Esophagus muscularis mucosa (tissue), 4 donors: ENCODE results near the gene TTN. TPM values are rescaled to one million over a fixed set of nuclear protein-coding genes. Genes with fewer than 3 reads are reported as not detected.

Source experiments
- DNase-seq: peaks from one replicate; pipeline ENCODE4 v3.0.0-alpha.2; 2017; ENCODE audit errors: extremely low spot score
- H3K27ac ChIP-seq, 4 donors: fragments of 200-600 bp; sonication (generic); replicated peaks in 1 of 4; 1 replicate in 3 of 4; 2 replicates in 1 of 4; pipeline ENCODE4 v1.5.1; 2016 to 2019; ENCODE audit warnings: mild to moderate bottlenecking in 1 of 4
- H3K27me3 ChIP-seq, 4 donors: fragments of 200-600 bp; sonication (generic); one replicate each; pipeline versions ENCODE4 v1.5.1 to v1.6.0; 2016 to 2019
- H3K36me3 ChIP-seq, 4 donors: fragments of 200-600 bp; sonication (generic); one replicate each; pipeline ENCODE4 v1.5.1; 2016 to 2019
- H3K4me1 ChIP-seq, 4 donors: fragments of 200-600 bp; sonication (generic); one replicate each; pipeline ENCODE4 v1.5.1; 2016 to 2019
- H3K4me3 ChIP-seq, 4 donors: fragments of 200-600 bp; sonication (generic); 1 replicate in 2 of 4; 2 replicates in 2 of 4; pipeline ENCODE4 v1.5.1; 2016 to 2019; ENCODE audit warnings: mild to moderate bottlenecking in 4 of 4, moderate library complexity in 1 of 4
- H3K9me3 ChIP-seq, 4 donors: fragments of 200-600 bp; sonication (generic); 1 replicate in 3 of 4; 2 replicates in 1 of 4; pipeline ENCODE4 v1.5.1; 2016 to 2019
- EP300 ChIP-seq: sonication (generic); formaldehyde crosslinking; IDR thresholded peaks from one replicate; pipeline ENCODE4 v1.6.1; 2017; ENCODE audit warnings: antibody characterized with exemption
- POLR2A ChIP-seq: fragments of 450-650 bp; IDR thresholded peaks from one replicate; pipeline ENCODE4 v1.6.1; 2017; ENCODE audit warnings: antibody characterized with exemption, moderate library complexity, mild to moderate bottlenecking, low read depth
- POLR2AphosphoS5 ChIP-seq, 2 donors: sonication (generic); formaldehyde crosslinking; IDR thresholded peaks; one replicate each; pipeline ENCODE4 v1.6.1; 2017; ENCODE audit warnings: antibody characterized with exemption in 2 of 2
- WGBS: methylation state at CpG from one replicate; pipeline ENCODE4 v1.1.5; 2018; 5-methylcytosine and 5-hydroxymethylcytosine counted together
- intact Hi-C: fragments of 100-400 bp; cut with DNase I; formaldehyde crosslinking; loops from one replicate; pipeline ENCODE4 v1.15.1; 2023
- total RNA-seq, 4 donors: library from RNA; depleted of rRNA; stranded (reverse); fragments of >200 nt; gene quantifications; one replicate each; pipeline versions ENCODE4 v1.1.0 to v1.2.1, GENCODE V29; 2016
- TF ChIP-seq, protein P1 (sequence below), 3 experiments: fragments of 200-600 bp in 2 of 3; fragments of 450-650 bp in 1 of 3; sonication (generic) in 2 of 3; IDR thresholded peaks; one replicate each; pipeline ENCODE4 v1.5.1; 2017 to 2019; ENCODE audit warnings: antibody characterized with exemption in 3 of 3, mild to moderate bottlenecking in 2 of 3, moderate library complexity in 1 of 3

The TTN gene
- total RNA-seq, 4 donors from 2014 or later, result 2.8 to 10.0 (median 8.3) TPM

DNA sequence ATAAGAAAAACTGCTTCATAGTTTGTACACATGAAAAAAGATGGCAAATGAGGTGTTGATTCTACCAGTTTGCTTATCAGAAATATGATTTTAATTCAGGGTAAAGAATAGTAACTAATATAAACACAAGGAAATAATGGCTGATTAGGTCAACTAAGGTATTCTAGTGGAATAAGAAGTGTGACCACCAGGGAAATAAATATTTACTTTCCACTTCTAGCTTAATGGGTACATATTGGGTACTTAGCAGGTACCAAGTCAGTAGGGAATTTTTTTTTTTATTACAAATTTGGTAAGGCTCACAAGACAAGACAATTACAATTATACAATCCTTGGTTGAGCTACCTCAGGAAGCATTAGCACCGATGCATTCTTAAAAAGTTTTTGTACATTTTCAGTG lies 191.3 kb downstream of the TTN start:
- Histone ChIP-seq H3K4me3 (no peak overlapping the region), H3K36me3 (peaks cover 8 to 100% (median 28%) of the 10 kb centered on the region in 4 donors), H3K27ac (no peak overlapping the region), H3K4me1 (no peaks in the 10 kb centered on the region), H3K9me3 (no peaks in the 10 kb centered on the region), H3K27me3 (no peaks in the 10 kb centered on the region)
- 100% methylated on average over 1 of the region's 1 CpG for WGBS
- TF ChIP-seq POLR2A (no peak), EP300 (no peak), POLR2AphosphoS5 (IDR thresholded peaks at IDR 0.05) (no peak)
- TF ChIP-seq, protein P1, sequence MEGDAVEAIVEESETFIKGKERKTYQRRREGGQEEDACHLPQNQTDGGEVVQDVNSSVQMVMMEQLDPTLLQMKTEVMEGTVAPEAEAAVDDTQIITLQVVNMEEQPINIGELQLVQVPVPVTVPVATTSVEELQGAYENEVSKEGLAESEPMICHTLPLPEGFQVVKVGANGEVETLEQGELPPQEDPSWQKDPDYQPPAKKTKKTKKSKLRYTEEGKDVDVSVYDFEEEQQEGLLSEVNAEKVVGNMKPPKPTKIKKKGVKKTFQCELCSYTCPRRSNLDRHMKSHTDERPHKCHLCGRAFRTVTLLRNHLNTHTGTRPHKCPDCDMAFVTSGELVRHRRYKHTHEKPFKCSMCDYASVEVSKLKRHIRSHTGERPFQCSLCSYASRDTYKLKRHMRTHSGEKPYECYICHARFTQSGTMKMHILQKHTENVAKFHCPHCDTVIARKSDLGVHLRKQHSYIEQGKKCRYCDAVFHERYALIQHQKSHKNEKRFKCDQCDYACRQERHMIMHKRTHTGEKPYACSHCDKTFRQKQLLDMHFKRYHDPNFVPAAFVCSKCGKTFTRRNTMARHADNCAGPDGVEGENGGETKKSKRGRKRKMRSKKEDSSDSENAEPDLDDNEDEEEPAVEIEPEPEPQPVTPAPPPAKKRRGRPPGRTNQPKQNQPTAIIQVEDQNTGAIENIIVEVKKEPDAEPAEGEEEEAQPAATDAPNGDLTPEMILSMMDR (IDR thresholded peaks at IDR 0.05), result no peak
- DNase-seq, result no peak
- intact Hi-C loops, result no loop called here

DNA sequence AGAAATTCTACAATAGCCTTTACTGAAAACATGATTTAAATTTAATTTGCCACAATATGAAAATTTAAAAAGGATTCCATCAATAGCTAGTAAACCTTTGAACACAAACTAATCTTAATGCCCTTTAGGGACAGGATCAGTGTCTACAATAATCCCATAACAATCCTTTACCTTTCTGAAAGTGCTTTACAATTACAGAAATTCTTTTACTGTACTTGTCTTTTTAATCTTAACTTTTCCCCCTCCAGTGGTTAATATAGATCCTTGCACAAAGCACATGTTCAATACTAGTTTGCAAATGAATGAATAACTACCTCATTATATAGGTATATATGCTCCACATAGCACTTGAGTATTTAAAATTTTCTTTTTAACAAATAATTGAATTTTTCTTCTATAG lies 204.3 kb downstream of the TTN start:
- no peak overlapping the region for H3K4me3 ChIP-seq
- intact Hi-C loops, result no loop called here
- no peak for TF ChIP-seq EP300
- no peak for TF ChIP-seq POLR2A
- no peak for TF ChIP-seq POLR2AphosphoS5 (IDR thresholded peaks at IDR 0.05)
- TF ChIP-seq, protein P1 (IDR thresholded peaks at IDR 0.05), result no peak
- H3K27ac ChIP-seq, result no peak overlapping the region
- no peaks in the 10 kb centered on the region for H3K27me3 ChIP-seq
- peaks cover 0 to 100% (median 46%) of the 10 kb centered on the region in 4 donors for H3K36me3 ChIP-seq
- H3K4me1 ChIP-seq, result no peaks in the 10 kb centered on the region
- no peak for DNase-seq
- H3K9me3 ChIP-seq, result no peaks in the 10 kb centered on the region

DNA sequence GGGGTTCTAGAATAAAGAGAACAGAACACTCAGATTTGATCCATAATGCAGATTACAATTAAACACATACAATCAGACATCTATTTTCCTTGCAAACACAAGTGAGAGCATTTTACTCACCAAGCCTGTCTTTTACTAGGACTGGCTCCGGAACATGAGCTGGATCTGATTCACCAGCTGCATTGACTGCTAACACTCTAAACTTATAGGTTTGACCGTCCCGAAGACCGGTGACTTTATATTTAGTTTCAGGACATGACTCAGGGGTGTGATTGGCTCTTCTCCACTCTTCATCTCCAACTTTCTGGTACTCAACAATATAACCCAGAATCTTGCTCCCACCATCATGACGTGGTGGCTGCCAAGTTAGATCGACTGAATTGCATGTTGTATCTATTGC lies 214.6 kb downstream of the TTN start:
- H3K9me3 ChIP-seq, result no peaks in the 10 kb centered on the region
- H3K27ac ChIP-seq, result no peak overlapping the region
- TF ChIP-seq, protein P1 (IDR thresholded peaks at IDR 0.05), result no peak
- TF ChIP-seq EP300 (no peak), POLR2AphosphoS5 (IDR thresholded peaks at IDR 0.05) (no peak), POLR2A (no peak)
- intact Hi-C loops, result no loop called here
- H3K4me1 ChIP-seq, result no peaks in the 10 kb centered on the region
- DNase-seq, result no peak
- no peaks in the 10 kb centered on the region for H3K27me3 ChIP-seq
- 96% methylated on average over 6 of the region's 6 CpGs for WGBS
- H3K4me3 ChIP-seq, result no peak overlapping the region
- H3K36me3 ChIP-seq, result peaks cover 0 to 100% (median 12%) of the 10 kb centered on the region in 4 donors

DNA sequence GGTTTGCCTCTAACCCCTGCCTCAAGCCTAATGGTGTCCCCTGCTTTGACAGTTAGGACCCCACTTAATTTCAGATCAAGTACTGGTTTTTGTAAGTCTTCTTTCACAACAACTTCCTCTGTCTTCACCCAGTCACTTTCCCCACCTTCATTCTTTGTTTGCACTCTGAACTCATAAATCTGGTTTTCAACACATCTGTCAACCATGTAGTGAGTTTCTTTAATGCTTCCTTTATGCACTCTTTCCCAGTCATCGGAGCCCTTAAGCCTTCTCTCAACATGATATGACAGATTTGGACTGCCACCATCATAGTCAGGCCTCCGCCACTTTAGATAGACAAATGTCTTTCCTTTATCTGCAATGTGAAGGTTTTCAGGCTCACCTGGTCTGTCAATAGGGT lies 217.9 kb downstream of the TTN start:
- H3K27ac ChIP-seq, result no peak overlapping the region
- H3K4me1 ChIP-seq, result no peaks in the 10 kb centered on the region
- WGBS, result 94% methylated on average over 2 of the region's 2 CpGs
- intact Hi-C loops, result no loop called here
- H3K4me3 ChIP-seq, result no peak overlapping the region
- DNase-seq, result no peak
- H3K27me3 ChIP-seq, result no peaks in the 10 kb centered on the region
- no peaks in the 10 kb centered on the region for H3K9me3 ChIP-seq
- peaks cover 0 to 98% (median 15%) of the 10 kb centered on the region in 4 donors for H3K36me3 ChIP-seq
- TF ChIP-seq POLR2AphosphoS5 (IDR thresholded peaks at IDR 0.05) (no peak), EP300 (no peak), POLR2A (no peak)
- TF ChIP-seq, protein P1 (IDR thresholded peaks at IDR 0.05), result no peak

DNA sequence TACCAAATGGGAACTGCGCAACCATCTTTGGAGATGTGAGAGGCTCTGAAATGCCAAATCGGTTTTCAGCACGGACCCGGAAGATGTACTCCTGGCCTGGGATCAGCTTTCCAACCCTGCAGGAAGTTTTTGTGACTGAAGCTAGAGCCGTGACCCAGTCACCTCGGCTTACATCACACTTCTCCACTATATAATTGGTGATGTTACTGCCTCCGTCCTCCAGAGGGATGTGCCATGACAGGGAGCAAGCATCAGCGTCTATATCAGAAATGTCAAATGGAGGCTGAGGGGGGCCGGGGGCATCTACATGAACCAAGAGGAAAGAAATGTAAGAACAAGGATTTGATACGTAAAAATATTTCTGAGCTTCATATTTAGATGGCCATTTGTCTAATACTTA lies 222.6 kb downstream of the TTN start:
- intact Hi-C loops, result no loop called here
- H3K27ac ChIP-seq, result no peak overlapping the region
- H3K27me3 ChIP-seq, result no peaks in the 10 kb centered on the region
- WGBS, result 91% methylated on average over 10 of the region's 10 CpGs
- DNase-seq, result no peak
- no peak overlapping the region for H3K4me3 ChIP-seq
- no peaks in the 10 kb centered on the region for H3K4me1 ChIP-seq
- H3K36me3 ChIP-seq, result peaks cover 0 to 98% (median 11%) of the 10 kb centered on the region in 4 donors
- no peak for TF ChIP-seq POLR2AphosphoS5 (IDR thresholded peaks at IDR 0.05)
- TF ChIP-seq POLR2A, result no peak
- H3K9me3 ChIP-seq, result no peaks in the 10 kb centered on the region
